Activated CD8-positive, alpha-beta memory T cell treated with anti-CD3 and anti-CD28 coated beads for 36 hours (primary cell): Measurements from ENCODE around the gene VN1R5. TPM values are rescaled to one million over a fixed set of nuclear protein-coding genes. Genes with fewer than 3 reads are reported as not detected.
"Not testable (repeated sequence)": the region's sequence is repeated elsewhere in the genome, so short reads cannot be mapped to it uniquely, and the experiment has no call there.

Source experiments
- CTCF ChIA-PET: fragments of 350-600 bp; sonication (Branson Sonifier 250); formaldehyde crosslinking; loops from one replicate; lab custom pipeline; 2021; ENCODE audit warnings: antibody characterized with exemption; lab: Charles Lee
- POLR2A ChIA-PET: fragments of 350-600 bp; sonication (Branson Sonifier 250); formaldehyde crosslinking; loops from one replicate; lab custom pipeline; 2021; ENCODE audit warnings: antibody characterized with exemption; lab: Charles Lee
- total RNA-seq, 2 experiments: library from RNA; stranded (reverse); gene quantifications; one replicate each; pipeline ENCODE4 v1.2.3, GENCODE V29; 2021

VN1R5 gene
- not detected for total RNA-seq

DNA sequence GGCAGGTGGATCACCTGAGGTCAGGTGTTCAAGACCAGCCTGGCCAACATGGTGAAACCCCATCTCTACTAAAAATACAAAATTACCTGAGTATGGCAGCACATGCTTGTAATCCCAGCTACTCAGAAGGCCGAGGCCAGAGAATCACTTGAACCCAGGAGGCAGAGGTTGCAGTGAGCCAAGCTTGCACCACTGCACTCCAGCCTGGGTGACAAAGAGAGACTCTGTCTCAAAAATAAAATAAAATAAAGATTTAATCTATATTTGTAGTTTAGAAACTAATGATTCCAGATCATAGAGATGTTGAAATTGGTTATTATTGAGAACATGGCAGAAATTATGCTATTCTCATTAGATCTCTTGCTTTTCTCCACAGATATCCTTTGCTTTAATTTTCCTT, at the start of gene VN1R5:
TSS of gene VN1R5 (plus strand) at position 301 of the 400 bp plus-strand sequence.
- CTCF ChIA-PET, POLR2A ChIA-PET: not testable (repeated sequence)

DNA sequence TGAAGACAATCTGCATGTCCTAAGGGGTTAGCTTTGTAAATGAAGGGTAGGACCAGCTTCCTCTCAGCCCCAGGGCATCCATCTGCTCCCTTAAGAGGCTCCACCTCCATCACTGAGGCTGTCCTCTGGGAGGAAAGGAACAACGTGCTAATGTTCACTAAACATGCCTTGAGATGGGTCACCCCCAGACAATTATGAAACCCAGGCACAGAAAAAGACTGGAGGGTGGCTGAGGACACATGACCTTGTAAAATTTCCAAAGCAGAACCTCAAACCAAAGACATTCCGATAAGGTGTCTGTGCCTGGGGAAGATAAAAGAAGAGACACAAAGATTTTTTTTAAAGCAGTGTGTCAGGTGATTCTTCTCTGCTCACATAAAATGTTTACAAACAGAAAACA, 46.5 kb upstream of the VN1R5 start:
- ChIA-PET CTCF (no interaction called here), POLR2A (no interaction called here)

DNA sequence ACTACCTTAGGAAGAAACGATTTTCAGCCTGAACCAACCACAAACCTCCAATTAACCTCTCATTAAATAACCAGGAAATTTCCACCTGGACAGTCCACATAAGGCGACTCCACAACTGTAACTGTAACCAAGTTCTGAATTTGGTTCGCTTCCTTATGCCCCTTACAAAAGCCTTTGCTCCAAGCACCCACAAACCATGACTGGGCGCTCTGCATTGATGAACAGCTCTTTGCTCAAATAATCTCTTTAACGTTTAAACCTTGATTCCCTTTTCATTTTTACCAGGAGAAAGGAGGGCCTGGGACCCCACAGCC, 45.9 kb upstream of the VN1R5 start:
- POLR2A ChIA-PET: interaction anchor here (1.3 kb wide), 1 partner anchor 121 kb away, joined by 4 read pairs; the partner anchor contains the start of gene ZNF496
- CTCF ChIA-PET: no interaction called here

DNA sequence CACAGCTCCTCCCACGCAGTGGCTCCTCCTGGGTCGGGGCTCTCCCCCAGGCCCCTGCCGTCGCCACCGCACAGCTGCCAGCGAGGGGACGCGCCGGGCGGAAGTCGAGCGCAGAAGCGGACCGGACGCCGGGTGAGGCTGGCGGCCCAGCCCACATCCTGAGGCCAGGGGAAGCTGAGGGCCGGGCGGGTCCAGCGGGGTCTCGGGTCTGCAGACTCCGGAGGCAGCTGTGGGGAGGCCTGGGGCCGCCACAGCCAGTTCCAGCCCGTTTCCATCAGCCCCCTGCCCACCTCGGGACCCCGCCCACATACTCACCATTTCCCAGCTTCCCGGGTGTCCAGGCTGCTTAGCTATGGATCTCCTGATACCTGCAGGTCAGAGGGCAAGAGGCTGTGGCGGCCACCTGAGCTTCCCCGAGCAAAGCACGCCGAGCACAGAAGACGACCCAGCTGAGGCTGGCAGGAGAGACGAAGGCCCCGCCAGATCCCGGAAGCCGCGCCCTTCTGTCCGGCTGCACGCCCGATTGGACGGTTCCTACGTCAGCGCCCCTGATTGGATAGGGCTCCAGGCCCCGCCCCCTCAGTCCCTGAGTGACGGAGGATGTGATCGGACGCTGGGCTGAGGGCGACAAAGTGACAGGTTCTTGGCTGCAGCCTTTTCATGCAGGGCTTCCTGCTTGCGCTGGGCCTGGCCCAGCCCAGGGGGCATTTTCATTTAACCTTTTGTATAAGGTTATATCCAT, 45.3 kb upstream of the VN1R5 start:
- CTCF ChIA-PET: no interaction called here
- POLR2A ChIA-PET: interaction anchor here (1.3 kb wide), 1 partner anchor 121 kb away, joined by 4 read pairs; the partner anchor contains the start of gene ZNF496

DNA sequence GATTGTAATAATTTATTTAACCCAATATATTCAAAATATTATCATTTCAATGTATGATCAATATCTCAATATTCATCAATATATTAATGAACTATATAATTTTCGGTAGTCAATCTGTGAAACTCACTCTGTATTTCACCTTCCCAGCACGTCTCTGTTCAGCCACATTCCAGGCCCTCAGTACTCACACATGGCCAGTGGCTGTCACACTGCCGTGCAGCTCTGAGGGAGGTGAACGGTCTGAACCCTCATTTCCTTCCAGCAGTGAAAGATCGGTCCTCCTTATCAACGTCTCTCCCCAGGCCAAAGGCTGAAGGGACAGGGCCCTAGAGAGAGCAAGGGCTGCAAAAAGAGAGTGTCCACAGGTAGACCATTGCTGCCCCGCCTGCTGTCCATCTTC, 44.5 kb upstream of the VN1R5 start:
- POLR2A ChIA-PET: no interaction called here
- CTCF ChIA-PET: no interaction called here

DNA sequence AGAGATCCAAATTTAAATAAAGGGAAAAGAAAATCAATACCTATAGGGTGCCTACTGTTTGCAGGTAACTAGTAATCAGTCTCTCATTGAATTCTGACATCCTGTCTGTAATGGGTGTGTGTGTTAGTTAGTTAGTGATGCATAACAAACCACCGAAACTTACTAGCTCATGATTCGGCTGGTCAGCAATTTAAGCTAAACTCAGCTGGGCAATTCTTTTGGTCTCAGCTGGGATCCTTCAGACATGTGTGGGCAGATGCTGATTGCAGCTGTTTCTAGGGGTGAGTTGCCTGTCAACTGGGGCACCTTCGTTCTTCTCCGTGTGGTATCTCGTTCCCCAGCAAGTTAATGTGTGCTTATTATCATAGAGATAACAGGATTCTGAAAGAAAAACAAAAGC, 43.9 kb upstream of the VN1R5 start:
- ChIA-PET CTCF (no interaction called here), POLR2A (no interaction called here)

DNA sequence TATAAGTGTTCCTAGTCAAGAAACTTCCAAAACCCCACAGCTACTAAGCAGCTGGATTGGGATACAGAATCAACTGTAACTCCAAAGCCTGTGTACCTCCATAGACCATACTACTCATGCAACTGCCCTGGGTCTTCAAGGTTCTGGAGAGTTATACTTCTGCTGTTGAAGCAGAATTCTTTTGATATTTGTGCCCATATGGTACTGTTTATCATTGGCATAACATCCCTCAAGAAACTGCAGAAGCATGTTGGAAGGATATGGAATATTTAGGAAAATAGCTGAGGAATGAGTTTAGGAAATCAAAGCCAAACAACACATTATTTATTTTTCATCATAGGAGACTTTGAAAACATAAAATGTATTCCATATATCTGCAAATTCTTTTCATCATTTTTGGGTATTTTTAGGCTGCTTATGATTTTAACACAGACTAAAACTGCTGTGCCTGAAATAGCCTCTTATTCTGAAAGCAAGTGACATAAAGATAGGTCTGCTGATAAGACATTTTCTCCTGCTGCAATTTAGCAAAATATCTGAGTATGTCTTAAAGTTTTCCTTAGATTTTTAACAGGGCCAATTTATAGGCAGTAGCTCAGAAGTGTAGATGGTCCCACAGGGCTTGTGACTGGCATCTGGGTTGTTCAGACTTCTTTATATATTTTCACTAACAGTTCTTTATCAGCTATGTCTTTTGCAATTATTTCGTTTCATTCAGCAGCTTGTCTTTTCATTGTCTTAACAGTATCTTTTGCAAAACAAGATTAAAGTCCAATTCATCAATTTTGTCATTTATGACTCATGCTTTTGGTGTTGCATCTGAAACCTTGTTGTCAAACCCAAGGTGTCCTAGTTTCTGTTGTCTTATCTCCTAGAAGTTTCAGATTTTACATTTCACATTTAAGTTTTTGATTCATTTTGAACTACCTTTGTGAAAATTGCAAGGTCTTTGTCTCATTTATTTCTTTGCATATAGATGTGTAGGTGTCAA, 43.0 kb upstream of the VN1R5 start:
- ChIA-PET POLR2A (no interaction called here), CTCF (no interaction called here)

DNA sequence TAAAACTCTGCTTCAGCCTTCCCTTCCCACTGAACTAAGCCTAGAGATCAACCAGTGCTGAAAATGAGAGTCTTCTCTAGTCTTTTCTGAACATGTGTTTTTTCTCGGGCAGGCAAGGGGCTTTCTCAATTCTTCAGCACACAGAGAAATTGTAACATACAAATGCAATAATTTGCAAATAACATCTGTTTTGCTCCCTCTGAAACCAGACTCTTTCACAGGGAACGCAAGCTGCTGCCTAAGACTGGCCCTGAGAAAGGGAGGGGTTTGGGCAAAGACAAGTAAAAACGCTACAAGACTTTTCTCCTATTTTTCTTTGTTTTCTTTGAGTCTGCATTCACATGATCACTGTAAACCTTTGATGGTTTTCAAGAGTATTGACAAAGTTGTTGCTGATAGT, 39.6 kb upstream of the VN1R5 start:
- ChIA-PET CTCF (interaction anchor here (0.6 kb wide), 1 partner anchor 91 kb away, joined by 3 read pairs; no protein-coding TSS in a partner anchor), POLR2A (no interaction called here)

DNA sequence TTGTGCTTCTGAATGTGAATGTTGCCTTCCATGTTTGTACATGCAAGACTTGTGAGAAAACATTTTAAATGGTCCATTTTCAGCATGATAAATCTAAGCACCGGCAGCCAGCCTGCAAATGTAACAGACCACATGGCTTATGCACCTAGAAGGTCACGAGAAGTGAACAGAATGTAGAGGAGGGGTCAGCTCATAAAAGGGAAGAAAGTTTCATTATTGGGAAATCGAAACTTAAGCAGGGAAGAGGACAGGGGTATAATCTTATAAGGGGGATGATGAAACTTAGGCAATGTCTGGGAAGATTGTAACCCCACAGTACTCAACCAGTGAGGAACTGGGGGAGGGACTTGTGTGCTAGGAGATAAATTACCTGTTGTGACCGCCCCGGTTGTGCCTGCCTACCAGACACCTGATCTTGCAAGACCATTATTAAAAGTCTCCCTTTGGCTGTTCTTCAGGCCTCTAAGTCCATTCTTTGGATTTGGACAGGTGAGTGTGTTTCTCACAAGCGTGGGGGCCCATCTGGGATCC, 37.7 kb upstream of the VN1R5 start:
- CTCF ChIA-PET: no interaction called here
- POLR2A ChIA-PET: no interaction called here

DNA sequence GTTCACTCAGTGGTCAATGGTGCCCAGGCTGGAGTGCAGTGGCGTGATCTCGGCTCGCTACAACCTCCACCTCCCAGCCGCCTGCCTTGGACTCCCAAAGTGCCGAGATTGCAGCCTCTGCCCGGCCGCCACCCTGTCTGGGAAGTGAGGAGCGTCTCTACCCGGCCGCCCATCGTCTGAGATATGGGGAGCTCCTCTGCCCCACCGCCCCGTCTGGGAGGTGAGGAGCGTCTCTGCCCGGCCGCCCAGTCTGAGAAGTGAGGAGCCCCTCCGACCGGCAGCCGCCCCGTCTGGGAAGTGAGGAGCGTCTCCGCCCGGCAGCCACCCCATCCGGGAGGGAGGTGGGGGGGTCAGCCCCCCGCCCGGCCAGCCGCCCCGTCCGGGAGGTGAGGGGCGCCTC, 35.6 kb upstream of the VN1R5 start:
- POLR2A ChIA-PET, CTCF ChIA-PET: not testable (repeated sequence)

DNA sequence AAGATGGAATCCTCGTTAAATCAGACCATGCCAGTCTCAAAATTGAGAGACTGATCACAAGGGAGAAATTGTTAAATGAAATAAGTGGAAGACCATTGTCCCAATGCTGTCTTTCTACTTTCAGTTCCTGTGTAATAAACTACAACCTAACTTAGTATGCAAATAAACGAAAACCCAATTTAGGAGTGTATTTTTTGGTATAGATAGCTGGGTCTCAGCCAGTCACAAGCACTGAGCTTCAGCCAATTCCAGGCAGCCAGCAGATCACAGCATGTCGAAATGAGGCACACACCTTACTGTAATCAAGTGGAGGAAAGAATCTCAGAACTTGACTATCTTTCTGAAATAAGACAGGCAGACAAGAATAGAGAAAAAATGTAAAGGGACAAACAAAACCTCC, 33.0 kb upstream of the VN1R5 start:
- ChIA-PET POLR2A (no interaction called here), CTCF (no interaction called here)

DNA sequence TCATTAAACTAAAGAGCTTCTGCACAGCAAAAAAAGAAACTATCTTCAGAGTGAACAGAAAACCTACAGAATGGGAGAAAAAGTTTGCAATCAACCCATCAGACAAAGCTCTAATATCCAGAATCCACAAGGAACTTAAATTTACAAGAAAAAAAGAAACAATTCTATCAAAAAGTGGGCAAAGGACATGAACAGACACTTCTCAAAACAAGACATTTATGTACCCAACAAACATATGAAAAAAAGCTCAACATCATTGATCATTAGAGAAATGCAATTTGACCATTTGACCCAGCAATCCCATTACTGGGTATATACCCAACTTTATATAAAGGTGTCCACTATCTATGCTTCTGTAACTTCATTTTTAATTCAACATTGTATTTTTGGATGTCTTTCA, 31.1 kb upstream of the VN1R5 start:
- ChIA-PET POLR2A (no interaction called here), CTCF (no interaction called here)

DNA sequence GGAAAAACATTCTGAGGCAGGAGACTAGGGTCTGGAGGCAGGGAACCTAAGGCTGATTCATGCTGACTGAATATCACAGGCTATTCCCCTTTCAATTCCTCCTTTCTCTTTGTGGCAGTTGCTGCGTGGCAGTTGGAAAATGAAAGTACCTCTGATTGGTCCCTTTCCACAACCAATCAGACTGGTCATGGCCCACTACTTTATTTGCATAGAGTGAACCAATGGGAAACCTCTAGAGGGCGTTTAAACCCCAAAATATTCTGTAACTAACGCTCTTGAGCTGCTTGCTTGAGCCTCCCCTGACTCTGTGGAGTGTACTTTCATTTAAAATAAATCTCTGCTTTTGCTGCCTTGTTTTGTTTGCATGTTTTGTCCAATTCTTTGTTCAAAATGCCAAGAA, 27.7 kb upstream of the VN1R5 start:
- ChIA-PET POLR2A (interaction anchor here (0.7 kb wide), 1 partner anchor 51 kb away, joined by 3 read pairs; no protein-coding TSS in a partner anchor), CTCF (no interaction called here)

DNA sequence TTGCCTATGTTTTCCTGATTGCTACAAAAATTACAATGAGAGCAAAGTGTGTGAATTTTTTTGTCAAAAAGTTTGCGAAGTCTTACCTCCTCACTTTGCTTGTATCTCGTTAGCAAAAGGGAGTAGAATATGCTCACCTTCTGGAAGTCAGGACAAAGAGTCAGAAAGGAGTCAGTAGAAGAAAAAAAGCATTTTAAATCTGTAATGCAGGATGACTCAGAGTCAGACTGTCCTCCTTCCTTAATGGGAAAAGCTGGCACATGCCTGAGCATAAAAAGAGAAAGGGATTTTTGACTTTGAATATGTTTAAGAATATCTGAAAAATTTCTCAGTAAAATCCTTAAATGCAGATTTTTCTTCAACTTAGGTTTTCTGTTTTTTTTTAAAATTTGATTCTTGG, 14.2 kb upstream of the VN1R5 start:
- ChIA-PET POLR2A (no interaction called here), CTCF (no interaction called here)

DNA sequence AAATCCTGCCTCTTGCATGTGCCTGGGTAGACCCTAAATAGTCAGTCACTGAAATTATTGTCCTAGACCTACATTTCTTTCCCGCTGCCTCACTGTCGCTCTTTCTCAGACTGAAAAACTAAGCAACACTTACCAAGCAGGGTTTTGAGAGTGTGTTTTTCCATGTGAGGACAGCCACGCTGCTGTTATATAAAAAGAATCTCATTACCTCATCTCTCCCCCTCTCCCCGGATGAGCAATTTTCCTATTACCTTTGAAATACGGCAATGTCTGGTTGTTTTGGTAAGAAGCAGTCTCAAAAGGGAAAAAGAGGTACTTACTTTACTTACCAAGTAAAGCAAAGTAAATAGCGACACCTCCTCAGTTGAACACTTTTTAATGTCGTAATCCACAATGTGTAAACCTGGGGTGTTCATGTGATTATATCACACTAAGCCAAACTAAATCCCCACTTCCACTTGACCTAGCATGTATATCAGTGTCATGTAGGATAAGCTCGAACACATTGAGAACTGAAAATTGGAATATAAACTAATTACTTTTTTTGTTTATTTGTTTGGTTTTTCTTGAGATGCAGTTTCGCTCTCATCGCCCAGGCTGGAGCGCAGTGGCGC, 12.2 kb upstream of the VN1R5 start:
- ChIA-PET CTCF (no interaction called here), POLR2A (no interaction called here)

DNA sequence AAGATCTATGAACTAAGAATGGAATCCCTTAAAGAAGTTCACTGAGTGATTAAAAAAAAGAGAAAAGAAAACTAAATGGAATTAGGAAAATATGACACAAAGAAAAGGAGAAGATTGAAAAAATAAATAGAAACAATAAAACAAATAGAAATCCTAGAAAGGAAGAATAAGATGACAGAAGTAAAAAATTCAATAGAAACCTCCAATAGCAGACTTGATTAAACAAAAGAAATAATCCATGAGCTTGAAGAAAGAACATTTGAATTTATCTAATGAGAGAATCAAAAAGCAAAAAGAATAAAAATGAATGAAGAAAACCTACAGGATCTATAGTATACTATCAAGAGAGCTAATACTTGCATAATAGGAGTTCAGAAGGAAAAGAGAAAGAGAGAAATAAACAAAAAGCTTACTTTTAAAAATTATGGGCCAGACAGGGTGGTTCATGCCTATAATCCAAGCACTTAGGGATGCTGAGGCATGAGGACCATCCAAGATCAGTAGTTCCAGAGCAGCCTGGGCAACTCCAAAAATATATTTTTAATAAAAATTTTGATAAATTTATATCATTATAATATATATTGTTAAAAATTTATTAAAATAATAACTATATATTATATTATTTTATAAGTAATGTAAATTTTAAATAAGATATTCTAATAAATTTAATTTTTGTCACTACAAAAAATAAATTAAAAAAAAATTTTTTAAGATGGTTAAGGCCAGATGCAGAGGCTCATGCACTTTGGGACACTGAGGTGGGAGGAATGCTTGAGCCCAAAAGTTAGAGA, 9.4 kb upstream of the VN1R5 start:
- POLR2A ChIA-PET: no interaction called here
- CTCF ChIA-PET: no interaction called here

DNA sequence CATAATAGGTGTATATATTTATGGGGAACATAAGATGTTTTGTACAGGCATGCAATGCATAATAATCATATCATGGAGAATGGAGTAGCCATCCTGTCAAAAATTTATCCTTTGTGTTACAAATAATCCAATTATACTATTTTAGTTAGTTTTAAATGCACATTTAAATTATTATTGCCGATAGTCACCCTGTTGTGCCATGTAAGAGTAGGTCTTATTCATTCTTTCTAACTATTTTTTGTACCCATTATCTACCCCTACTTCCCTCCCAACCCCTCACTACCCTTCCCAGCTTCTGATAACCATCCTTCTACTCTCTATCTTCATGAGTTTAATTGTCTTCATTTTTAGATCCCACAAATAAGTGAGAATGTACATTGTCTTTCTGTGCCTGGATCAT, 8.3 kb upstream of the VN1R5 start:
- POLR2A ChIA-PET: interaction anchor here (0.7 kb wide), 1 partner anchor 47 kb away, joined by 3 read pairs; no protein-coding TSS in a partner anchor
- CTCF ChIA-PET: no interaction called here

DNA sequence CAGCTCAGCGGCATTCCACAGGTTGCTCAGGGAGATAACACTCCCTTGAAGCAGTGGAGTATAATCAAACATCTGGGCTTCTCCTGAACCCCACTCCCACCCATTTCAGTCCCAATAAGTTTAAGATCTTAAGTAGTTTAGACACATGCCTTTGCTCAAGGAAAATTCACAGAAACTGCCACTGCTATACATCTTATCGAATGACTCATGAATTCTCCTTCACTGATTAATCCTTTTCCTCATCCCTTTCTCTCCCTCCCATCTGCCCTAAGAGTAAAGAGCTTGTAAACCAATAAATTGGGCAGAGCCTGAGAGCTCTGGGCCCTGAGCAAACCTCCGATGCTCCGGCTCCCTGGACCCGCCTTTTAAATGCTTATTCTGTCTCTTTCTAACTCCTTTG, 10.2 kb downstream of the VN1R5 start:
- CTCF ChIA-PET: no interaction called here
- POLR2A ChIA-PET: no interaction called here

DNA sequence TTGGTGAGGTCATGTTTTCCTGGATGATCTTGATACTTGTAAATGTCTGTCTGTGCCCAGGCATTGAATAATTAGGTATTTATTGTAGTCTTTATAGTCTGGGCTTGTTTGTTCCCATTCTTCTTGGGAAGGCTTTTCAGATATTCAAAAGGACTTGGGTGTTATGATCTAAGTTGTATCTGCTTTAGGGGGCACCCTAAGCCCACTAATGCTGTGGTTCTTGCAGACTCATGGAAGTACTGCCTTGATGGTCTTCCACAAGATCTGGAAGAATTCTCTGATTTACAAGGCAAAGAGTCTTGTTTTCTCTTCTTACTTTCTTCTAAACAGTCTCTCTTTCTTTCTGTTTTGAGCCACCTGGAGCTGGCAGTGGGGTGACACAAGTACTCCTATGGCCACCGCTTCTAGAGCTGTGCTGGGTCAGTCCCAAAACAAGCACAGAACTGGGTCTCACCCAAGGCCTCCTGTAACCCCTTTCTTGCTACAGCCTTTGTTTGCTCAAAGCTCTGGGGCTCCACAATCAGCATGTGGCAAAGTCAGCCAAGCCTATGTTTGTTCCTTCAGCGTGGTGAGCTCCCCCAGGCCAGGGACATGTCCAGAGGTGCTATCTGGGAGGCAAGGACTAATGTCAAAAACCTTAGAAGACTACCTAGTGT, 12.6 kb downstream of the VN1R5 start:
- ChIA-PET POLR2A (no interaction called here), CTCF (no interaction called here)
